Measurements from ENCODE around the gene B4GALNT4. TPM values are rescaled to one million over a fixed set of nuclear protein-coding genes. Genes with fewer than 3 reads are reported as not detected.

B4GALNT4 gene
- total and polyA plus RNA-seq, 2 of the 8 experiments (the other 6 are each of a cell fraction or from before 2014, with no cell fraction given): 40.9 to 76.3 TPM

- no peak overlapping the region for H2BK20ac ChIP-seq (ENCODE audit: low read length)
- H3K9ac ChIP-seq (replicated peaks in 1 of 4; ENCODE audit: extremely low read depth in 1 of 4, low read depth in 3 of 4, low read length in 3 of 4): no peak overlapping the region
- no peaks in the 10 kb centered on the region for H3K79me1 ChIP-seq (ENCODE audit: low read depth, low read length)
- H3K79me2 ChIP-seq (ENCODE audit: control insufficient read depth in 1 of 2, insufficient read depth in 2 of 2, low read length in 2 of 2): no peaks in the 10 kb centered on the region
- H3K4ac ChIP-seq (replicated peaks; ENCODE audit: insufficient read length, low read depth, low read length): no peak overlapping the region
- no peaks in the 10 kb centered on the region; a peak in 2 of 7 replicates for H3K4me1 ChIP-seq (replicated peaks in 1 of 4; ENCODE audit: control insufficient read depth in 3 of 4, insufficient read depth in 4 of 4, low read length in 3 of 4)
- CTCF ChIA-PET (ENCODE audit: partially characterized antibody): interaction anchor here (1.1 to 2.5 kb wide), 5 partner anchors 9 to 23 kb away, joined by 3 to 11 read pairs (median 4); no protein-coding TSS in a partner anchor
- FAIRE-seq (no peak), DNase-seq (ENCODE audit: low read depth in 1 of 2, low spot score in 2 of 2) (no peak)
- H3K23ac ChIP-seq (ENCODE audit: insufficient read length): no peak overlapping the region
- H4K20me1 ChIP-seq (replicated peaks in 1 of 2; ENCODE audit: control insufficient read depth in 1 of 2, insufficient read depth in 2 of 2, low read length in 2 of 2): no peaks in the 10 kb centered on the region
- H4K5ac ChIP-seq (ENCODE audit: insufficient read length, low read depth, low read length): no peak overlapping the region
- H2BK120ac ChIP-seq (replicated peaks; ENCODE audit: low read depth, low read length): no peak overlapping the region
- no peaks in the 10 kb centered on the region for H3K27me3 ChIP-seq (replicated peaks in 1 of 4; ENCODE audit: control insufficient read depth in 3 of 4, extremely low read depth in 1 of 4, insufficient read depth in 3 of 4, low read length in 3 of 4)
- H4K91ac ChIP-seq (replicated peaks; ENCODE audit: insufficient read length, low read length): no peak overlapping the region
- H3K56ac ChIP-seq (replicated peaks; ENCODE audit: insufficient read length, low read depth, low read length): no peak overlapping the region
- WGBS, 2 experiments (ENCODE audit: extremely low coverage in 1 of 2, insufficient coverage in 1 of 2, insufficient read length in 1 of 2, insufficient replicate concordance in 2 of 2, low coverage in 1 of 2, low lambda C conversion rate in 2 of 2, missing lambda C conversion rate in 1 of 2): 88% methylated on average over 6 of the region's 6 CpGs; no CpG with 5 or more reads in 1 of the 2 experiments
- no peak overlapping the region for H2AK5ac ChIP-seq (ENCODE audit: low read depth, low read length)
- H3K4me3 ChIP-seq (ENCODE audit: extremely low read depth in 1 of 4, insufficient read depth in 2 of 4, low read depth in 3 of 4, low read length in 4 of 4): no peak overlapping the region
- H3K23me2 ChIP-seq (ENCODE audit: low read depth, low read length): no peaks in the 10 kb centered on the region
- no peak overlapping the region for H2AFZ ChIP-seq (ENCODE audit: low read length)
- H3K36me3 ChIP-seq (ENCODE audit: control insufficient read depth in 2 of 4, insufficient read depth in 4 of 4, low read length in 3 of 4): peaks cover 0 to 3% (median 0%) of the 10 kb centered on the region in 4 experiments; a peak in 1 of 8 replicates
- no peak overlapping the region for H2BK5ac ChIP-seq (ENCODE audit: low read depth, low read length)
- H2BK15ac ChIP-seq (ENCODE audit: low read length): no peak overlapping the region
- no peak overlapping the region for H3K18ac ChIP-seq (ENCODE audit: extremely low read depth, low read length)
- H2BK12ac ChIP-seq (ENCODE audit: low read depth, low read length): no peak overlapping the region
- H3K27ac ChIP-seq (ENCODE audit: low read depth, low read length): no peak overlapping the region
- H3K9me3 ChIP-seq (ENCODE audit: insufficient read depth in 2 of 2, low read depth in 1 of 2, low read length in 1 of 2): peaks cover 15 to 17% of the 10 kb centered on the region in 2 experiments
- no peak overlapping the region for H3K4me2 ChIP-seq (ENCODE audit: insufficient read depth in 1 of 2, low read depth in 2 of 2, low read length in 2 of 2)
- no peak overlapping the region for H3K14ac ChIP-seq (ENCODE audit: insufficient read length)
- POLR2A ChIA-PET (ENCODE audit: partially characterized antibody): interaction anchor here (0.9 to 1.8 kb wide), 7 partner anchors 9 to 136 kb away, joined by 3 to 7 read pairs (median 3); no protein-coding TSS in a partner anchor
- H4K8ac ChIP-seq (ENCODE audit: extremely low read depth, insufficient read depth, low read length): no peak overlapping the region
- no peak for TF ChIP-seq CHD1 (IDR thresholded peaks at IDR 0.05; ENCODE audit: low read depth, low read length)
- TF ChIP-seq EGR1 (IDR thresholded peaks at IDR 0.05; ENCODE audit: borderline replicate concordance, low read depth, low read length): no peak
- no peak for TF ChIP-seq TCF12 (IDR thresholded peaks at IDR 0.05; ENCODE audit: low read depth, low read length)
- TF ChIP-seq POLR2A (IDR thresholded peaks at IDR 0.05; ENCODE audit: control extremely low read depth in 1 of 2, low read depth in 2 of 2, low read length in 2 of 2): no peak
- no peak for TF ChIP-seq MAFK (IDR thresholded peaks at IDR 0.05; ENCODE audit: low read depth, low read length)
- TF ChIP-seq SIRT6 (IDR thresholded peaks at IDR 0.05; ENCODE audit: low read length): no peak
- TF ChIP-seq CEBPB (IDR thresholded peaks at IDR 0.05; ENCODE audit: low read depth, low read length): no peak
- TF ChIP-seq SP1 (IDR thresholded peaks at IDR 0.05; ENCODE audit: low read depth, low read length): no peak
- TF ChIP-seq CBX8 (IDR thresholded peaks at IDR 0.05; ENCODE audit: borderline replicate concordance, low read depth, low read length): no peak
These were observed 17.2 kb downstream of the B4GALNT4 start for GRCh38 chr11:386483-386882.

Measured in H1 (cell line).